NT2/D1 (cell line): ENCODE results near the gene URAD.
A peak's percentile ranks its signal among the peaks of the same experiment; 100 is the strongest.

ENCODE experiments used
- DNase-seq: peaks from one replicate; pipeline ENCODE4 v3.0.0-alpha.2; 2011; ENCODE audit warnings: low read depth, low spot score
- H3K27me3 ChIP-seq: 2 replicates; pipeline ENCODE4 v1.6.0; 2011; ENCODE audit warnings: mild to moderate bottlenecking; ENCODE audit not compliant: insufficient read length, insufficient read depth
- H3K36me3 ChIP-seq: 2 replicates; pipeline ENCODE4 v1.6.1; 2011; ENCODE audit warnings: mild to moderate bottlenecking, low read length, mixed read lengths; ENCODE audit not compliant: insufficient read depth, insufficient read length
- H3K4me1 ChIP-seq: 2 replicates; pipeline ENCODE4 v1.5.1; 2011; ENCODE audit not compliant: insufficient read depth, insufficient read length
- H3K4me3 ChIP-seq: 2 replicates; pipeline ENCODE4 v1.5.1; 2011; ENCODE audit warnings: low read depth; ENCODE audit not compliant: insufficient read length
- H3K9ac ChIP-seq: 2 replicates; pipeline ENCODE4 v1.6.0; 2011; ENCODE audit warnings: low read depth; ENCODE audit not compliant: insufficient read length
- H3K9me3 ChIP-seq: 2 replicates; pipeline ENCODE4 v1.5.1; 2011; ENCODE audit warnings: mild to moderate bottlenecking, low read length; ENCODE audit not compliant: insufficient read depth
- SUZ12 ChIP-seq: IDR thresholded peaks from 2 replicates; pipeline ENCODE4 v1.6.1; 2011; ENCODE audit not compliant: insufficient read length, insufficient read depth; ENCODE audit errors: extremely low read depth
- YY1 ChIP-seq: IDR thresholded peaks from 2 replicates; pipeline ENCODE4 v1.6.1; 2011; ENCODE audit not compliant: insufficient read length, insufficient read depth
- ZNF274 ChIP-seq: IDR thresholded peaks from 2 replicates; pipeline ENCODE4 v1.6.1; 2011; ENCODE audit warnings: mild to moderate bottlenecking, low read depth, low read length

The URAD gene

GRCh38 chr13:27979001-27979643 lies 9.4 kb downstream of the URAD start:
- no peak overlapping the region for H3K9ac ChIP-seq
- no peak overlapping the region for H3K4me3 ChIP-seq
- H3K9me3 ChIP-seq = no peaks in the 10 kb centered on the region
- H3K4me1 ChIP-seq = peaks cover 2% of the 10 kb centered on the region
- H3K27me3 ChIP-seq = peaks cover 100% of the 10 kb centered on the region
- H3K36me3 ChIP-seq = no peaks in the 10 kb centered on the region
- DNase-seq = no peak
- no peak for TF ChIP-seq ZNF274
- no peak for TF ChIP-seq YY1
- no peak for TF ChIP-seq SUZ12

DNA sequence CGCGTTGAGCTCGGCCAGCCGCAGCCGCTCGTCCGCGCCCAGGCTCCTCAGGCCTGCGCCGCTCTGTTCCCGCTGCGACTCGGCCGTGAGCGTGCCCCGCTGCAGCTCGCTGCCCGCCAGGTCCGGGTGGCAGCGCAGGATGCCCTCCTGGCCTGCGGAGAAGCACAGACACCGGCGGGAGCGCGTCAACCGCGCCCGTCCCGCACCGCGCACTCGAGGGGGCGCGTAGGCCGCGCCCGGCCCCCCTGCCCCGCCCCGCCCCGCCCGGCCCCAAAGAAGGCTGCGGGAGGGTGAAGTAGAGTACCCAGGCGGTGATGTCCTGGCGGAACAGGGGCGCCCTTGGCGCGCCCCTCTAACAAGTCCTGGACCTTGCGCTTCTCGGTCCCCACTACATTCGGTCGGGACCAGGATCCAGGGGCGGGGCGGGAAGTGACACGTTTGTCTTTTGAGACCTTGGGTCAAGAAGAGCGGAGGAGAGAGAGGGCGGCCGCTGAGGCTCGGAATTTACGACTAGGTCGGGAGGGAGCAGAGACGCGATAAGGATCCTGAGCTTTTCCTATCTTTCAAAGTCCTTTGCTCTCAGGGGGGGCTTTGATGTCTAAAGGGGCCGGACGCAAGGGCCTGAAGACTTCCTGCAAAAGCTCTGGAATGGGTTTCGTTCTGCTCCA lies 10.1 kb downstream of the URAD start:
- no peak for DNase-seq
- TF ChIP-seq ZNF274 (no peak), SUZ12 (no peak), YY1 (no peak)
- H3K27me3 ChIP-seq = peaks cover 100% of the 10 kb centered on the region
- H3K36me3 ChIP-seq = no peaks in the 10 kb centered on the region
- no peak overlapping the region for H3K9ac ChIP-seq
- no peaks in the 10 kb centered on the region for H3K9me3 ChIP-seq
- H3K4me1 ChIP-seq = peaks cover 2% of the 10 kb centered on the region
- H3K4me3 ChIP-seq = peak overlapping the region; percentile 34

GRCh38 chr13:27977476-27978300 lies 10.8 kb downstream of the URAD start:
- peak overlapping the region; percentile 34 for H3K4me3 ChIP-seq
- no peak overlapping the region for H3K9ac ChIP-seq
- peaks cover 2% of the 10 kb centered on the region for H3K4me1 ChIP-seq
- peaks cover 100% of the 10 kb centered on the region for H3K27me3 ChIP-seq
- no peak for TF ChIP-seq YY1
- TF ChIP-seq ZNF274 = no peak
- peak; percentile 88 for TF ChIP-seq SUZ12
- DNase-seq = no peak
- H3K9me3 ChIP-seq = no peaks in the 10 kb centered on the region
- H3K36me3 ChIP-seq = no peaks in the 10 kb centered on the region

- Histone ChIP-seq H3K4me1 (peaks cover 7% of the 10 kb centered on the region), H3K4me3 (no peak overlapping the region), H3K9me3 (no peaks in the 10 kb centered on the region), H3K9ac (no peak overlapping the region), H3K27me3 (peaks cover 100% of the 10 kb centered on the region), H3K36me3 (no peaks in the 10 kb centered on the region)
- DNase-seq = no peak
- no peak for TF ChIP-seq ZNF274
- TF ChIP-seq YY1 = no peak
- no peak for TF ChIP-seq SUZ12
Observed at GRCh38 chr13:27976362-27977091, 12.0 kb downstream of the URAD start.

GRCh38 chr13:27975564-27976361 lies 12.7 kb downstream of the URAD start:
- no peaks in the 10 kb centered on the region for H3K9me3 ChIP-seq
- TF ChIP-seq ZNF274 (no peak), SUZ12 (peak; percentile 80)
- no peak overlapping the region for H3K4me3 ChIP-seq
- no peak overlapping the region for H3K9ac ChIP-seq
- H3K36me3 ChIP-seq = no peaks in the 10 kb centered on the region
- peaks cover 8% of the 10 kb centered on the region for H3K4me1 ChIP-seq
- no peak for DNase-seq
- peaks cover 100% of the 10 kb centered on the region for H3K27me3 ChIP-seq

- Histone ChIP-seq H3K9me3 (no peaks in the 10 kb centered on the region), H3K9ac (no peak overlapping the region), H3K4me1 (peaks cover 8% of the 10 kb centered on the region), H3K27me3 (peaks cover 100% of the 10 kb centered on the region), H3K36me3 (no peaks in the 10 kb centered on the region), H3K4me3 (no peak overlapping the region)
- no peak for TF ChIP-seq ZNF274
- TF ChIP-seq SUZ12 = no peak
- TF ChIP-seq YY1 = no peak
- DNase-seq = no peak
Observed at GRCh38 chr13:27973961-27974662, 14.4 kb downstream of the URAD start.
